Body of pancreas (tissue), 4 donors: ENCODE measurements around the gene OOSP4B. TPM values are rescaled to one million over a fixed set of nuclear protein-coding genes. Genes with fewer than 3 reads are reported as not detected.
"Not testable (repeated sequence)": the region's sequence is repeated elsewhere in the genome, so short reads cannot be mapped to it uniquely, and the experiment has no call there.

Experiments used
- ATAC-seq: fragments of 150-250 bp; one replicate; pipeline ENCODE4 v1.9.1; 2016
- DNase-seq, 4 donors: peaks; one replicate each; pipeline ENCODE4 v3.0.0-alpha.2; 2019
- H3K27ac ChIP-seq, 4 donors: fragments of 200-600 bp; sonication (generic); 1 replicate in 3 of 4; 2 replicates in 1 of 4; pipeline versions ENCODE4 v1.5.1 to v1.6.1; 2016 to 2019; ENCODE audit warnings: mild to moderate bottlenecking in 1 of 4, mixed read lengths in 1 of 4, moderate library complexity in 1 of 4
- H3K27me3 ChIP-seq, 2 donors: fragments of 200-600 bp; sonication (generic); one replicate each; pipeline ENCODE4 v1.6.0; 2016; ENCODE audit warnings: mild to moderate bottlenecking in 1 of 2
- H3K36me3 ChIP-seq, 2 donors: fragments of 200-600 bp; sonication (generic); replicated peaks in 1 of 2; 2 replicates each; pipeline ENCODE4 v1.5.1; 2016; ENCODE audit warnings: low read depth in 2 of 2; ENCODE audit not compliant: insufficient read depth in 1 of 2
- H3K4me1 ChIP-seq: fragments of 200-600 bp; sonication (generic); one replicate; pipeline ENCODE4 v1.6.0; 2016
- H3K4me3 ChIP-seq, 2 donors: fragments of 200-600 bp; sonication (generic); 1 replicate in 1 of 2; 2 replicates in 1 of 2; pipeline ENCODE4 v1.5.1; 2016 to 2019
- H3K9me3 ChIP-seq, 3 donors: fragments of 200-600 bp; sonication (generic); 1 replicate in 2 of 3; 2 replicates in 1 of 3; pipeline ENCODE4 v1.5.1; 2016
- CTCF ChIP-seq, 7 experiments: fragments of 450-650 bp in 4 of 7; fragments of 200-600 bp in 3 of 7; sonication (generic) in 3 of 7; IDR thresholded peaks; one replicate each; pipeline ENCODE4 v1.5.1; 2016 to 2019; ENCODE audit warnings: antibody characterized with exemption in 7 of 7
- POLR2A ChIP-seq, 3 donors: fragments of 450-650 bp; IDR thresholded peaks; one replicate each; pipeline ENCODE4 v1.6.1; 2016; ENCODE audit warnings: antibody characterized with exemption in 3 of 3, mild to moderate bottlenecking in 2 of 3
- WGBS, 2 donors: methylation state at CpG; one replicate each; pipeline ENCODE4 v1.1.5; 2017; 5-methylcytosine and 5-hydroxymethylcytosine counted together
- intact Hi-C: fragments of 100-400 bp; cut with DNase I; formaldehyde crosslinking; loops from one replicate; pipeline ENCODE4 v1.15.1; 2023
- total RNA-seq, 2 donors: library from RNA; depleted of rRNA; stranded (reverse); fragments of >200 nt; gene quantifications; one replicate each; pipeline ENCODE4 v1.1.0, GENCODE V29; 2016

The OOSP4B gene
- total RNA-seq, 2 donors from 2014 or later: not detected

GRCh38 chr11:60018058-60018457, 1.1 kb downstream of the OOSP4B start:
- no peaks in the 10 kb centered on the region for H3K27me3 ChIP-seq
- TF ChIP-seq CTCF (IDR thresholded peaks at IDR 0.05): no peak
- TF ChIP-seq POLR2A (IDR thresholded peaks at IDR 0.05): no peak
- 81 to 83% methylated on average over 8 of the region's 8 CpGs for WGBS, 2 donors

DNA sequence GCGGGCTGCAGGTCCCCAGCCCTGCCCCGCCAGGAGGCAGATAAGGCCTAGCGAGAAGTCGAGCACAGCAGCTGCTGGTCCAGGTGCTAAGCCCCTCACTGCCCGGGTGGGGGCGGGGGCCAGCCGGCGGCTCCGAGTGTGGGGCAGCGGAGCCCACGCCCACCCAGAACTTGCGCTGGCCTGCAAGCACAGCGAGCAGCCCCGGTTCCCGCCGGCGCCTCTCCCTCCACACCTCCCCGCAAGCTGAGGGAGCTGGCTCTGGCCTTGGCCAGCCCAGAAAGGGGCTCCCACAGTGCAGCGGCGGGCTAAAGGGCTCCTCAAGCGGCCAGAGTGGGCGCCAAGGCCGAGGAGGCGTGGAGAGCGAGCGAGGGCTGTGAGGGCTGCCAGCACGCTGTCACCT, 3.4 kb downstream of the OOSP4B start:
- H3K4me1 ChIP-seq, H3K9me3 ChIP-seq, H3K4me3 ChIP-seq, H3K27ac ChIP-seq, DNase-seq, H3K27me3 ChIP-seq, H3K36me3 ChIP-seq, ATAC-seq, intact Hi-C loops: not testable (repeated sequence)
- WGBS, 2 donors: 92% methylated on average over 24 of the region's 27 CpGs; no CpG with 5 or more reads in 1 of the 2 donors

More at GRCh38 chr11:60018058-60018457, 1.1 kb downstream of the OOSP4B start:
- no peaks in the 10 kb centered on the region for H3K4me1 ChIP-seq
- intact Hi-C loops: no loop called here
- DNase-seq (no peak), ATAC-seq (no peak)
- H3K27ac ChIP-seq: no peak overlapping the region
- H3K9me3 ChIP-seq: no peaks in the 10 kb centered on the region
- no peak overlapping the region for H3K4me3 ChIP-seq
- H3K36me3 ChIP-seq: no peaks in the 10 kb centered on the region

- no peaks in the 10 kb centered on the region for H3K9me3 ChIP-seq
- intact Hi-C loops: no loop called here
- no peak overlapping the region for H3K4me3 ChIP-seq
- no peaks in the 10 kb centered on the region for H3K4me1 ChIP-seq
- ATAC-seq (no peak), DNase-seq (no peak)
- TF ChIP-seq POLR2A (IDR thresholded peaks at IDR 0.05): no peak
- no peak for TF ChIP-seq CTCF (IDR thresholded peaks at IDR 0.05)
- 70 to 92% methylated on average over 3 of the region's 3 CpGs for WGBS, 2 donors
- no peaks in the 10 kb centered on the region for H3K27me3 ChIP-seq
- H3K27ac ChIP-seq: no peak overlapping the region
- no peaks in the 10 kb centered on the region for H3K36me3 ChIP-seq
Observed at GRCh38 chr11:60029015-60029632, 12.1 kb downstream of the OOSP4B start.

GRCh38 chr11:60040109-60040508, 23.1 kb downstream of the OOSP4B start, which contains the start of gene OOSP2:
Gene OOSP2 (plus strand): TSS chr11:60040409. CDS start chr11:60040460, 51 bp downstream.
- TF ChIP-seq POLR2A (IDR thresholded peaks at IDR 0.05): no peak
- no peak for TF ChIP-seq CTCF (IDR thresholded peaks at IDR 0.05)
- Histone ChIP-seq H3K4me1 (peaks cover 2% of the 10 kb centered on the region), H3K4me3 (no peak within 1 kb of the TSS), H3K36me3 (no peaks in the 10 kb centered on the region), H3K9me3 (no peaks in the 10 kb centered on the region), H3K27ac (no peak within 1 kb of the TSS), H3K27me3 (no peaks in the 10 kb centered on the region)
- no peak for DNase-seq
- WGBS, 2 donors: 88 to 91% methylated on average over 8 of the region's 8 CpGs
- ATAC-seq: no peak
- intact Hi-C loops: no loop called here

GRCh38 chr11:60050422-60050821, 33.4 kb downstream of the OOSP4B start:
- H3K9me3 ChIP-seq, intact Hi-C loops, DNase-seq, H3K27me3 ChIP-seq, H3K4me3 ChIP-seq, H3K4me1 ChIP-seq, H3K27ac ChIP-seq, H3K36me3 ChIP-seq, ATAC-seq: not testable (repeated sequence)

GRCh38 chr11:60050839-60051238, 33.9 kb downstream of the OOSP4B start:
- DNase-seq, H3K4me1 ChIP-seq, H3K36me3 ChIP-seq, intact Hi-C loops, H3K27ac ChIP-seq, H3K9me3 ChIP-seq, H3K4me3 ChIP-seq, ATAC-seq, H3K27me3 ChIP-seq: not testable (repeated sequence)
- WGBS, 2 donors: 29 to 76% methylated on average over 3 of the region's 3 CpGs
